Activated CD8-positive, alpha-beta memory T cell treated with anti-CD3 and anti-CD28 coated beads for 1 hour (primary cell): ENCODE measurements around the gene EXOC3L2.

ENCODE experiments used
- DNase-seq, 2 donors: peaks; one replicate each; pipeline ENCODE4 v3.0.0-alpha.2; 2020; ENCODE audit warnings: low read depth in 1 of 2; ENCODE audit errors: extremely low read depth in 1 of 2

The EXOC3L2 gene

DNA sequence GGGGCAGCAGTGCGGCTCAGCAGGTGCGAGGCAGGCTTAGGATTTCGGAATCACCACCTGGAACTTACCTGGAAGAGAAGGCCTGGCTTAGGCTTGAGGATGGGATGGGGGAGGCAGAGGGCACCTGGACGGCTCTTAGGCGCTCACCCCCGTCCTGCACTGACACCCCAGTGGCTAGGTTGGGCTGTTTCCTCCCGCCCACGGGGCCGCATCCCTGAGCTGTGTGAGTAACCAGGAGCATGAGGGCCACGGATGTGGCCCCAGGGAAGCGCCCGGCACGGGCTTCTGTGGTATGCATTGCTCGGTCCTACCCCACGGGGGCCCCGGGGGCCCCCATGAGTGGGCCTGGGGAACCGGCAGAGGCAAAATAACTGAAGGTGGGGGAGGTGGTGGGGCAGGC, 82.1 kb downstream of the EXOC3L2 start:
- DNase-seq, result no peak

DNA sequence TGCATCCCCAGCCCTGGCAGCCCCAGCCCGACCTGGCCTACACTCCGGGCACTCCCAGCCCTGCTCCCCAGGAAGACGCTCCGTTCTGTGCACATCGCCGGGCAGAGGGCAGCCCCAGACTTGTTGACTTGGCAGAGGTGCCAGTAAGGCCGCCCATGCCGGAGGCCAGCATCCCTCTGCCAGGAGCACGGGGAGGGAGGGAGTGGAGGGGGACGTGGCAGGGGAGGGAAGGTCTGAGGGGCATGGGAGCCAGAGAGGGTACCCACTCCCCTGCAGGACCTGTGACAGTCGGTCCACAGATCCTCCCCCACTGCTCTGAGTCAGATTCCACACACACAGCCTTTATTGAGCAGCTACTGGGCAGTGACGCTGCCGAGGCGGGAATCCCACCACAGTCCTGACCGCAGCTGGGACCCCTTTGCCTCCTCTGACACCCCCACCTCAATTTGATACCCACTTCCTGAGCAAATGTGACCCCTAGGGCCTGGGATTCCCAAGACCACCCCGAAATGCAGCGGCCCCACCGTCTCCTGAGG, 82.5 kb downstream of the EXOC3L2 start:
- no peak for DNase-seq
